ENCODE data around the gene NR5A2. TPM values are rescaled to one million over a fixed set of nuclear protein-coding genes. Genes with fewer than 3 reads are reported as not detected.
A peak's percentile ranks its signal among the peaks of the same experiment; 100 is the strongest.

Gene NR5A2
- total RNA-seq, 6 donors from 2014 or later, result under 0.01 to 7.8 (median 2.1) TPM

- Histone ChIP-seq H3K36me3 (no peaks in the 10 kb centered on the region), H3K27ac (no peak overlapping the region), H3K27me3 (no peaks in the 10 kb centered on the region), H3K4me3 (no peak overlapping the region), H3K4me1 (peaks cover 0 to 23% (median 9%) of the 10 kb centered on the region in 4 donors), H3K9me3 (no peaks in the 10 kb centered on the region)
- DNase-seq, result no peak
- WGBS, 2 donors, result 24 to 41% methylated on average over 5 of the region's 5 CpGs
- TF ChIP-seq POLR2AphosphoS5 (IDR thresholded peaks at IDR 0.05) (no peak), POLR2A (IDR thresholded peaks at IDR 0.05) (no peak), EP300 (IDR thresholded peaks at IDR 0.05) (no peak)
- TF ChIP-seq, protein P1, sequence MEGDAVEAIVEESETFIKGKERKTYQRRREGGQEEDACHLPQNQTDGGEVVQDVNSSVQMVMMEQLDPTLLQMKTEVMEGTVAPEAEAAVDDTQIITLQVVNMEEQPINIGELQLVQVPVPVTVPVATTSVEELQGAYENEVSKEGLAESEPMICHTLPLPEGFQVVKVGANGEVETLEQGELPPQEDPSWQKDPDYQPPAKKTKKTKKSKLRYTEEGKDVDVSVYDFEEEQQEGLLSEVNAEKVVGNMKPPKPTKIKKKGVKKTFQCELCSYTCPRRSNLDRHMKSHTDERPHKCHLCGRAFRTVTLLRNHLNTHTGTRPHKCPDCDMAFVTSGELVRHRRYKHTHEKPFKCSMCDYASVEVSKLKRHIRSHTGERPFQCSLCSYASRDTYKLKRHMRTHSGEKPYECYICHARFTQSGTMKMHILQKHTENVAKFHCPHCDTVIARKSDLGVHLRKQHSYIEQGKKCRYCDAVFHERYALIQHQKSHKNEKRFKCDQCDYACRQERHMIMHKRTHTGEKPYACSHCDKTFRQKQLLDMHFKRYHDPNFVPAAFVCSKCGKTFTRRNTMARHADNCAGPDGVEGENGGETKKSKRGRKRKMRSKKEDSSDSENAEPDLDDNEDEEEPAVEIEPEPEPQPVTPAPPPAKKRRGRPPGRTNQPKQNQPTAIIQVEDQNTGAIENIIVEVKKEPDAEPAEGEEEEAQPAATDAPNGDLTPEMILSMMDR (IDR thresholded peaks at IDR 0.05), result no peak
- no peak for ATAC-seq (ENCODE audit: low FRiP score in 2 of 2)
Measured at GRCh38 chr1:200128944-200129879, 101.7 kb downstream of the NR5A2 start.

- no peaks in the 10 kb centered on the region for H3K36me3 ChIP-seq
- WGBS, 2 donors, result 41 to 51% methylated on average over 1 of the region's 1 CpG
- H3K27me3 ChIP-seq, result no peaks in the 10 kb centered on the region
- no peak for TF ChIP-seq EP300 (IDR thresholded peaks at IDR 0.05)
- TF ChIP-seq, protein P1 (IDR thresholded peaks at IDR 0.05), result no peak
- no peak for TF ChIP-seq POLR2A (IDR thresholded peaks at IDR 0.05)
- TF ChIP-seq POLR2AphosphoS5 (IDR thresholded peaks at IDR 0.05), result no peak
- ATAC-seq (ENCODE audit: low FRiP score in 2 of 2), result peak; percentile 66 to 73
- H3K4me3 ChIP-seq, result no peak overlapping the region
- H3K4me1 ChIP-seq, result peaks cover 0 to 23% (median 9%) of the 10 kb centered on the region in 4 donors
- peak in 1 of 2 donors; percentile 43 for DNase-seq
- H3K9me3 ChIP-seq, result no peaks in the 10 kb centered on the region
- no peak overlapping the region for H3K27ac ChIP-seq
Measured at GRCh38 chr1:200130552-200130951, 103.0 kb downstream of the NR5A2 start.

- WGBS, 2 donors, result 51 to 63% methylated on average over 3 to 4 of the region's 4 CpGs
- ATAC-seq (ENCODE audit: low FRiP score in 2 of 2) (peak; percentile 53 to 65), DNase-seq (no peak)
- no peak for TF ChIP-seq POLR2AphosphoS5 (IDR thresholded peaks at IDR 0.05)
- TF ChIP-seq EP300 (IDR thresholded peaks at IDR 0.05), result no peak
- TF ChIP-seq, protein P1 (IDR thresholded peaks at IDR 0.05), result no peak
- TF ChIP-seq POLR2A (IDR thresholded peaks at IDR 0.05), result no peak
- Histone ChIP-seq H3K4me1 (peaks cover 0 to 23% (median 9%) of the 10 kb centered on the region in 4 donors), H3K27me3 (no peaks in the 10 kb centered on the region), H3K27ac (no peak overlapping the region), H3K9me3 (no peaks in the 10 kb centered on the region), H3K4me3 (no peak overlapping the region), H3K36me3 (no peaks in the 10 kb centered on the region)
Measured at GRCh38 chr1:200131551-200132125, 104.1 kb downstream of the NR5A2 start.

DNA sequence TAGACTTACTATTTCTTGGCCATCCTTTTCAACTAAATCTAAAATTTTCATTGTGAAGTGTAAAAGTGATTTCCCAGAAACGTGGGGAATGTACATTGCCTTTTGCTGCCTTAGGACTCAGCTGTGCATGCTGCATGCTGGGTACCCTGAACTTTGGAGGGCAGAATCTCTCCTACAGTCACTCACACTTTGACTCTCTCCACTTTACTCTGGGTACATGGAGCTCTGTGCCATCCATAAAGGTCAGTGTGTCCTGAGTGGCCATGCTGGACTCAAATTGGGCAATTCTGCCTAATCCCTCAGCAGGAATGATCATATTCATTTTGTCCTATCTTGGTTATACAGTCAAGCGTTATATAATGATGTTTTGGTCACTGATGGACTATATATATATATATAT, 105.6 kb downstream of the NR5A2 start:
- 85 to 96% methylated on average over 2 of the region's 2 CpGs for WGBS, 2 donors
- ATAC-seq (ENCODE audit: low FRiP score in 2 of 2), result no peak
- Histone ChIP-seq H3K36me3 (no peaks in the 10 kb centered on the region), H3K27ac (no peak overlapping the region), H3K4me3 (no peak overlapping the region), H3K27me3 (no peaks in the 10 kb centered on the region), H3K4me1 (peaks cover 0 to 23% (median 9%) of the 10 kb centered on the region in 4 donors), H3K9me3 (no peaks in the 10 kb centered on the region)
- DNase-seq, result no peak
- TF ChIP-seq, protein P1 (IDR thresholded peaks at IDR 0.05), result no peak
- no peak for TF ChIP-seq POLR2A (IDR thresholded peaks at IDR 0.05)
- no peak for TF ChIP-seq EP300 (IDR thresholded peaks at IDR 0.05)
